Measurements from ENCODE around the gene GMPR.
"Not testable (repeated sequence)": the region's sequence is repeated elsewhere in the genome, so short reads cannot be mapped to it uniquely, and the experiment has no call there.

Gene GMPR

GRCh38 chr6:16226117-16227047 lies 12.0 kb upstream of the GMPR start:
- not testable (repeated sequence) for DNase-seq

- DNase-seq: no peak
These were observed 11.3 kb upstream of the GMPR start for GRCh38 chr6:16227048-16227562.

- no peak for DNase-seq
These were observed 10.8 kb upstream of the GMPR start for GRCh38 chr6:16227605-16228004.

- DNase-seq: no peak
These were observed 10.3 kb upstream of the GMPR start for GRCh38 chr6:16228043-16228442.

GRCh38 chr6:16228709-16229665 lies 9.4 kb upstream of the GMPR start:
- no peak for DNase-seq

GRCh38 chr6:16229700-16230099 lies 8.7 kb upstream of the GMPR start:
- no peak for DNase-seq

GRCh38 chr6:16230953-16231352 lies 7.4 kb upstream of the GMPR start:
- no peak for DNase-seq

- no peak for DNase-seq
These were observed 6.3 kb upstream of the GMPR start for GRCh38 chr6:16232086-16232485.

- no peak for DNase-seq
These were observed 2.3 kb upstream of the GMPR start for GRCh38 chr6:16236009-16236501.

- DNase-seq: no peak
These were observed 1.7 kb upstream of the GMPR start for GRCh38 chr6:16236631-16237199.

GRCh38 chr6:16237242-16237641 lies 1.1 kb upstream of the GMPR start:
- no peak for DNase-seq

- DNase-seq: no peak
These were observed 793 bp downstream of the GMPR start for GRCh38 chr6:16238963-16239797.

- no peak for DNase-seq
These were observed 1.4 kb downstream of the GMPR start for GRCh38 chr6:16239798-16240123.

- no peak for DNase-seq
These were observed 2.4 kb downstream of the GMPR start for GRCh38 chr6:16240589-16241320.

GRCh38 chr6:16241321-16241689 lies 2.9 kb downstream of the GMPR start:
- DNase-seq: no peak

- DNase-seq: no peak
These were observed 4.7 kb downstream of the GMPR start for GRCh38 chr6:16243055-16243454.

- no peak for DNase-seq
These were observed 5.3 kb downstream of the GMPR start for GRCh38 chr6:16243664-16244063.

- no peak for DNase-seq
These were observed 6.1 kb downstream of the GMPR start for GRCh38 chr6:16244446-16244845.

- DNase-seq: no peak
These were observed 6.6 kb downstream of the GMPR start for GRCh38 chr6:16244869-16245451.

- DNase-seq: no peak
These were observed 10.0 kb downstream of the GMPR start for GRCh38 chr6:16248271-16248853.

GRCh38 chr6:16249971-16250370 lies 11.6 kb downstream of the GMPR start:
- no peak for DNase-seq

All from activated CD4-positive, CD25-positive, alpha-beta regulatory T cell (primary cell).